GM21528 (cell line): ENCODE measurements around the gene GAST.
"Not testable (repeated sequence)": the region's sequence is repeated elsewhere in the genome, so short reads cannot be mapped to it uniquely, and the experiment has no call there.

Experiments used
- ATAC-seq: cut with Tn5 transposase; IDR thresholded peaks from one replicate; pipeline ENCODE4 v1.9.1; 2021; ENCODE audit warnings: mild to moderate bottlenecking, moderate library complexity; ENCODE audit not compliant: unreplicated experiment, low FRiP score

Gene GAST

DNA sequence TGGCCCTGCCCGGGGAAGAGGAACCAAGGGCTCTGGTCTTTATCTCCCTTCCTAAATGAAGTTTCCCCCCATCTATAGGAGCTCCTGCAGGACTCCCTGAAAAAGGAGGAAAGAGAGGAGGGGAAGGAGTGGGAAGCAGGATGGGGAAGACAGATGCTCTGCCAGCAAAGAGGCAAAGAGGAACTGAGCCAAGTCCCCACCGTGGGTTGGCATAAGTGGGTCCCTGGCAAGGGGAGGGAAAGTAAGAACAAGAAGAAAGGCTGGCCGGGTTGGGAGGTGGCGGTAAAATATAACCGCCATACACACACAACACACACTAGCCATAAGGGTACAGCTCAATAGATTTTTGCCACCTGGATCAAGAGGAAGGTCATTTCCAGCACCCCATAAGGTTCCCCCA is 29.5 kb upstream of the GAST start:
- ATAC-seq: no peak

DNA sequence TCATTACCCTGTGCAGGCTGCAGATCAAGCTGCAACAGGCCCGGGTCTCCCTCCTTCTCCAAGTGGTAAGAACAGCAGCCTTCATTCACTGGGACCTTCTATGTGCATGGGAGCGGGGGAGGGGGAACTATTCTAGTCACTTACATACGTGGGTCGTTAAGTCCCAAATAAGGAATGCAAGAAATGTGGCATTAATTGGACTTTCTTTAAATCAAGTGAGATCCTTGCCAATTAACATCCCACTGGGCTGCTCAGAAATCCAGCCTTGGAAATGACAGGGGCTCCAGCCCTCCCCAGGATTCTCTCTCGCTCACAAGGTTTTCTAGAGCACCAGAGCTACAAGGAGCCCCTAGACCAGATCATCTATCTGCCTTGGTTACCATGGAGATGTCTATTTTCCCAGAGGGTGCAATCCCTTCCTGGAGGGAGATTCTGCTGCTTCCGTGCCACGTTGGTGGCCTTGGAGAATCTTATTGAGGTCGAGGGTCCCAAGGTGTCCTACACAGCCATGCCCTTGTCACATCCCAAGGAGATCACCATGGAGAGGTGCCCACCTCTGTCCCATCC is 28.6 kb upstream of the GAST start:
- no peak for ATAC-seq

- no peak for ATAC-seq
These were observed 28.1 kb upstream of the GAST start for GRCh38 chr17:41684035-41684434.

GRCh38 chr17:41685753-41686152 is 26.4 kb upstream of the GAST start:
- not testable (repeated sequence) for ATAC-seq

GRCh38 chr17:41686281-41686680 is 25.9 kb upstream of the GAST start:
- no peak for ATAC-seq

- ATAC-seq: peak; percentile 10
These were observed 24.1 kb upstream of the GAST start for GRCh38 chr17:41687828-41688640.

GRCh38 chr17:41688641-41689496 is 23.3 kb upstream of the GAST start, which contains the start of gene EIF1:
Gene EIF1 (plus strand): TSS chr17:41688885. CDS start chr17:41689039, 154 bp downstream.
- peak; percentile 75 for ATAC-seq

- ATAC-seq: no peak
These were observed 22.4 kb upstream of the GAST start for GRCh38 chr17:41689497-41690299.

- no peak for ATAC-seq
These were observed 21.6 kb upstream of the GAST start for GRCh38 chr17:41690497-41690896.

DNA sequence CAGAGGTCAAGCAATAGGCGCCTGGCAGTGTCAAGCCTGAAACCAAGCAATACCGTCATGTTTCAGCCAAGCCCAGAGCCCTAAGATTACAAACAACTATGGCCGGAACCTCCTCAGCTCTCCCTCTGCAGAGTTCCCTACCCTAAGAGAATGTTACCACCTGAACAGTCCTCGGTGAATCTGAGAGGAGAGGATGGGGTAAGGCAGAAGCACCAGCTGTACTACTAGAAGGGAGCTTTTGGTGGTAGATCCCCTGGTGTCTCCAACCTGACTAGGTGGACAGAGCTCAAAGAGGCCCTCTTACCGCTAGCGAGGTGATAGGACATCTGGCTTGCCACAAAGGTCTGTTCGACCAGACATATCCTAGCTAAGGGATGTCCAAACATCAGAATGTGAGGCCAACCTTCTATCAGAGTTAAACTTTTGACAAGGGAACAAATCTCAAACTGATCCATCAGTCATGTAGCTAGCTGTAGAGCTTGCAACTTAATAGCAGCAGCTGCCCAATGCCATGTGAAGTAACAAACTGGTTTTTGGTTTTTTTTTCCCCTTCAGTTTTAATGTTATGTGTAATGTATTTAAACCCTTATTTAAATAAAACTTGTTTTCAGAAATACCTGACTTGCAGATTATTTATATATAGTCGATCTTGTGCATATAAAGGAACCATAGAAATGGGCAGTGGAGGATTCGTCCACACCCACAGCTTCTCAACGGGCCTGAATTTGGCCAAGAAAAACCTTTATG is 20.9 kb upstream of the GAST start:
- no peak for ATAC-seq

DNA sequence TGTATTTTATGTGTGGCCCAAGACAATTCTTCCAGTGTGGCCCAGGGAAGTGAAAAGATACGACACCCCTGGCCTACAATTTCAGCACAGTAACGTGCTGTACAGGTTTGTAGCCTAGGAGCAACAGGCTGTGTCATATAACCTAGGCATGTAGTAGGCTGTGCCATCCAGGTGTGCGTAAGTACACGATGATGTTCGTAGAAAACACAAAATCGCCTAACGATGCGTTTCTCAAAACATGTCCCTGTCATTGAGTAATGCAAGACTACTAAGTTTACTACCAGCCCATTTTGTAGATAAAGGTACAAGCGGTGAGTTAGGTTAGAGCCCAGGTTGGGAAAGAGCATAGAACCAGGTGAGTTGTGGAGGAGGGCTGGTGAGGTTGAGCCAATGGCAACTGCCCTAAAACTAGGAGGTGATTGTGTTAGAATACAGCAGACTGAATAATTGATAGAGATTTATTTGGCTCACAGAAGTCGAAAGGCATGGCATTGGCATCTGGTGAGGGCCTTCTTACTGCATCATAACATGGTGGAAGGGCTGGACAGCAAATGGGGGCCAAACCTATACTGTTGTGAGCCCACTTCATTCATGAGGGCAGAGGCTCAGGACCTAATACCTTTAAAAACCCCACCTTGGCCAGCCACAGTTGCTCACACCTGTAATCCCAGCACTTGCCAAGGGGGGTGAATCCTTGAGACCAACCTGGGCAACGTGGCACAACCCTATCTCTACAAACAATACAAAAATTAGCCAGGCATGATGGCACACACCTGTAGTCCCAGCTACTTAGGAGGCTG is 19.2 kb upstream of the GAST start:
- ATAC-seq: no peak

GRCh38 chr17:41695134-41695661 is 16.9 kb upstream of the GAST start:
- no peak for ATAC-seq

DNA sequence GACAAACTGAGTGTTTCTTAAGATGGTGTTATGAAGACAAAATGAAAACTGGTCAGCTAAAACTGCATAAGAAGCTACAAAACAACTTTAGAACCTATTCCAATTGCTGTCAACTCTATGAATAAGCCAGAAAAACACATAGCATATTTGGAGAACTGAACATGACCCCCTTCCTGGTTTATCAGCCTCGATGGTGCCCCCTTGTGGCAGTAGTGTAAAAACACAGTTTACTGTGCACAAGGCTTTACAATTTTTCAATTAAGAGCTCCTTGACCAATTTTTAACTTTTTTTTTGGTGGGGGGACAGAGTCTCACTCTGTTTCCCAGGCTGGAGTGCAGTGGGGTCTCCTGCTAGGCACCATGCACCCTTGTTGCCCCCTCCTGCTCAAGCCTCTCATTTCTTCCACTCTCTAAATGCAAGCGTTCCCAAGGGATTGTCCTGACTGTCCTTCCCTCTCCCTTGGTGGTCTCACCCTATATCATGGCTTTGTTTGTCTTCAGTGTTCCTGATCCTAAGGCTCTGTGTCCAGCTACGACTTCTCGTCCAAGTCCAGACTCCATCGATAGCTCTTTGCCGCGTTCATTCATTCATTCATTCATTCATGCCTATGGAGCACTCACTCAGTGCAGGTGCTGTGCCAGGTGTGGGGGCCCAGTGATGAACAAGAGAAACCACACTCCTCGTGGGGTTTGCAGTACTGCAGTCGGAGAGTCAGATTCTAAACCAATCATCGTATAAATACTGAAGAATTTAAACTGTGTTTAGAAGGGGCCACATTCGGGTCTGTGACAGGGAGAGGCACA is 16.0 kb upstream of the GAST start:
- no peak for ATAC-seq

GRCh38 chr17:41697122-41697962 is 14.8 kb upstream of the GAST start:
- ATAC-seq: no peak

- not testable (repeated sequence) for ATAC-seq
These were observed 11.3 kb upstream of the GAST start for GRCh38 chr17:41700843-41701242.

GRCh38 chr17:41702712-41703111 is 9.4 kb upstream of the GAST start:
- no peak for ATAC-seq
